Measurements from ENCODE around the gene VPS9D1.

GRCh38 chr16:89678258-89678657 lies 42.4 kb downstream of the VPS9D1 start:
- TF ChIP-seq CTCF (IDR thresholded peaks at IDR 0.05), result no peak
- no peak for TF ChIP-seq POLR2A (IDR thresholded peaks at IDR 0.05)
- TF ChIP-seq EP300 (IDR thresholded peaks at IDR 0.05), result no peak

Data from ovary (tissue), 3 donors.